Stomach (tissue), 4 donors: ENCODE results near the gene ACTN4.
A peak's percentile ranks its signal among the peaks of the same experiment; 100 is the strongest.

Experiments
- CTCF ChIP-seq, 7 experiments: fragments of 450-650 bp in 4 of 7; fragments of 200-600 bp in 3 of 7; sonication (generic) in 3 of 7; IDR thresholded peaks; one replicate each; pipeline ENCODE4 v1.5.1; 2016 to 2019; ENCODE audit warnings: antibody characterized with exemption in 7 of 7, control low read depth in 2 of 7, mild to moderate bottlenecking in 1 of 7
- EP300 ChIP-seq: sonication (generic); formaldehyde crosslinking; IDR thresholded peaks from one replicate; pipeline ENCODE4 v1.6.1; 2017; ENCODE audit warnings: antibody characterized with exemption
- POLR2A ChIP-seq, 4 donors: fragments of 450-650 bp; IDR thresholded peaks; one replicate each; pipeline ENCODE4 v1.6.1; 2016; ENCODE audit warnings: antibody characterized with exemption in 4 of 4, control low read depth in 2 of 4, mild to moderate bottlenecking in 1 of 4, moderate library complexity in 1 of 4
- POLR2AphosphoS5 ChIP-seq, 3 donors: sonication (generic); formaldehyde crosslinking; IDR thresholded peaks; one replicate each; pipeline ENCODE4 v1.6.1; 2016; ENCODE audit warnings: antibody characterized with exemption in 3 of 3

- no peak for TF ChIP-seq CTCF (IDR thresholded peaks at IDR 0.05)
- TF ChIP-seq POLR2A (IDR thresholded peaks at IDR 0.05), result no peak
- peak in 1 of 3 donors; percentile 9 for TF ChIP-seq POLR2AphosphoS5 (IDR thresholded peaks at IDR 0.05)
- no peak for TF ChIP-seq EP300
Observed at GRCh38 chr19:38657633-38658222, 10.3 kb downstream of the ACTN4 start.
